HEK293 (cell line): ENCODE data around the gene TLR4.

Experiments used
- CTCF ChIA-PET: fragments of 350-600 bp; formaldehyde crosslinking; extraction: SDS; loops from one replicate; lab custom pipeline; 2021; ENCODE audit warnings: antibody characterized with exemption; lab: Yijun Ruan, JAX
- POLR2A ChIA-PET: fragments of 300-600 bp; formaldehyde crosslinking; extraction: SDS; loops from one replicate; lab custom pipeline; 2020; ENCODE audit warnings: antibody characterized with exemption, inconsistent platforms; lab: Yijun Ruan, JAX
- H3K27ac ChIP-seq: fragments of 200-500 bp; sonication (Bioruptor generic); 2 replicates; pipeline ENCODE4 v1.5.1; 2014; ENCODE audit warnings: low read depth, low read length, control low read depth, inconsistent platforms; ENCODE audit errors: extremely low read depth
- H3K36me3 ChIP-seq, 2 experiments: fragments of 200-500 bp in 1 of 2; sonication (Bioruptor generic) in 1 of 2; 1 replicate in 1 of 2; 2 replicates in 1 of 2; pipeline ENCODE4 v1.5.1; 2014 to 2017; ENCODE audit warnings: inconsistent platforms in 2 of 2, low read length in 2 of 2; ENCODE audit not compliant: control insufficient read depth in 2 of 2, insufficient read depth in 1 of 2
- H3K4me1 ChIP-seq: fragments of 200-500 bp; sonication (Bioruptor generic); 2 replicates; pipeline ENCODE4 v1.5.1; 2014; ENCODE audit warnings: mild to moderate bottlenecking, low read length, inconsistent platforms; ENCODE audit not compliant: control insufficient read depth, insufficient read depth
- H3K4me3 ChIP-seq: 2 replicates; pipeline ENCODE4 v1.5.1; 2011; ENCODE audit warnings: low read depth, mild to moderate bottlenecking, control low read depth, low read length, moderate library complexity
- H3K9me3 ChIP-seq: fragments of 200-500 bp; sonication (Bioruptor generic); 2 replicates; pipeline ENCODE4 v1.5.1; 2014; ENCODE audit warnings: low read depth, low read length, inconsistent platforms; ENCODE audit not compliant: control insufficient read depth, insufficient read depth
- CTCF ChIP-seq: fragments of 450-650 bp; formaldehyde crosslinking; IDR thresholded peaks from 2 replicates; pipeline ENCODE4 v1.5.1; 2016; ENCODE audit warnings: missing biosample characterization, missing genetic modification characterization
- EGR2 ChIP-seq: fragments of 450-650 bp; formaldehyde crosslinking; IDR thresholded peaks from 2 replicates; pipeline ENCODE4 v1.5.1; 2016; ENCODE audit warnings: low read depth, missing biosample characterization, missing genetic modification characterization
- IKZF3 ChIP-seq: fragments of 450-650 bp; IDR thresholded peaks from 2 replicates; pipeline ENCODE4 v1.5.0; 2018; ENCODE audit warnings: missing biosample characterization, mild to moderate bottlenecking, missing genetic modification characterization, moderate library complexity
- KLF1 ChIP-seq: fragments of 450-650 bp; formaldehyde crosslinking; IDR thresholded peaks from 2 replicates; pipeline ENCODE4 v1.5.1; 2016; ENCODE audit warnings: missing biosample characterization, missing genetic modification characterization
- KLF16 ChIP-seq: fragments of 450-650 bp; formaldehyde crosslinking; IDR thresholded peaks from 2 replicates; pipeline ENCODE4 v1.5.1; 2017; ENCODE audit warnings: missing biosample characterization, missing genetic modification characterization
- KLF9 ChIP-seq: fragments of 450-650 bp; formaldehyde crosslinking; IDR thresholded peaks from 2 replicates; pipeline ENCODE4 v1.5.1; 2016; ENCODE audit warnings: missing biosample characterization, missing genetic modification characterization, low read depth
- MZF1 ChIP-seq: fragments of 450-650 bp; formaldehyde crosslinking; IDR thresholded peaks from 2 replicates; pipeline ENCODE4 v1.5.1; 2017; ENCODE audit warnings: missing biosample characterization, missing genetic modification characterization, borderline replicate concordance
- REST ChIP-seq: fragments of 450-650 bp; formaldehyde crosslinking; IDR thresholded peaks from 2 replicates; pipeline ENCODE4 v1.5.1; 2016; ENCODE audit warnings: missing biosample characterization, missing genetic modification characterization
- SCRT2 ChIP-seq: fragments of 450-650 bp; formaldehyde crosslinking; IDR thresholded peaks from 2 replicates; pipeline ENCODE4 v1.5.1; 2016; ENCODE audit warnings: missing biosample characterization, missing genetic modification characterization
- YY1 ChIP-seq: fragments of 450-650 bp; formaldehyde crosslinking; IDR thresholded peaks from 2 replicates; pipeline ENCODE4 v1.5.1; 2018; ENCODE audit warnings: missing biosample characterization, missing genetic modification characterization
- ZNF10 ChIP-seq: fragments of 450-650 bp; formaldehyde crosslinking; IDR thresholded peaks from 2 replicates; pipeline ENCODE4 v1.5.1; 2017; ENCODE audit warnings: missing biosample characterization, missing genetic modification characterization
- ZNF146 ChIP-seq: fragments of 450-650 bp; formaldehyde crosslinking; IDR thresholded peaks from 2 replicates; pipeline ENCODE4 v1.5.1; 2016; ENCODE audit warnings: missing biosample characterization, missing genetic modification characterization
- ZNF174 ChIP-seq: fragments of 450-650 bp; formaldehyde crosslinking; IDR thresholded peaks from 2 replicates; pipeline ENCODE4 v1.5.0; 2017; ENCODE audit warnings: missing biosample characterization, mild to moderate bottlenecking, missing genetic modification characterization
- ZNF19 ChIP-seq: fragments of 450-650 bp; formaldehyde crosslinking; IDR thresholded peaks from 2 replicates; pipeline ENCODE4; 2016; ENCODE audit warnings: missing biosample characterization, missing genetic modification characterization, low read depth
- ZNF2 ChIP-seq: fragments of 450-650 bp; formaldehyde crosslinking; IDR thresholded peaks from 2 replicates; pipeline ENCODE4 v1.5.1; 2016; ENCODE audit warnings: missing biosample characterization, missing genetic modification characterization
- ZNF324 ChIP-seq: fragments of 450-650 bp; formaldehyde crosslinking; IDR thresholded peaks from 2 replicates; pipeline ENCODE4 v1.5.1; 2016; ENCODE audit warnings: missing biosample characterization, missing genetic modification characterization
- ZNF416 ChIP-seq: fragments of 450-650 bp; formaldehyde crosslinking; IDR thresholded peaks from 2 replicates; pipeline ENCODE4 v1.5.1; 2016; ENCODE audit warnings: missing biosample characterization, missing genetic modification characterization
- ZNF48 ChIP-seq: fragments of 450-650 bp; formaldehyde crosslinking; IDR thresholded peaks from 2 replicates; pipeline ENCODE4 v1.5.1; 2016; ENCODE audit warnings: missing biosample characterization, missing genetic modification characterization
- ZNF623 ChIP-seq: fragments of 450-650 bp; formaldehyde crosslinking; IDR thresholded peaks from 2 replicates; pipeline ENCODE4 v1.5.1; 2016; ENCODE audit warnings: missing biosample characterization, missing genetic modification characterization
- ZNF626 ChIP-seq: fragments of 450-650 bp; sonication (Bioruptor Pico); formaldehyde crosslinking; IDR thresholded peaks from 2 replicates; pipeline ENCODE4 v1.5.1; 2018; ENCODE audit warnings: missing biosample characterization, missing genetic modification characterization, inconsistent platforms
- ZNF654 ChIP-seq: fragments of 450-650 bp; formaldehyde crosslinking; IDR thresholded peaks from 2 replicates; pipeline ENCODE4 v1.5.1; 2016; ENCODE audit warnings: low read depth, missing biosample characterization, missing genetic modification characterization
- ZNF747 ChIP-seq: fragments of 450-650 bp; formaldehyde crosslinking; IDR thresholded peaks from 2 replicates; pipeline ENCODE4 v1.5.1; 2016; ENCODE audit warnings: missing biosample characterization, missing genetic modification characterization
- ZNF76 ChIP-seq: fragments of 450-650 bp; formaldehyde crosslinking; IDR thresholded peaks from 2 replicates; pipeline ENCODE4; 2016; ENCODE audit warnings: low read depth, missing biosample characterization, missing genetic modification characterization, borderline replicate concordance
- ZNF791 ChIP-seq: fragments of 450-650 bp; formaldehyde crosslinking; IDR thresholded peaks from 2 replicates; pipeline ENCODE4 v1.5.1; 2016; ENCODE audit warnings: missing biosample characterization, missing genetic modification characterization
- ZSCAN23 ChIP-seq: fragments of 450-650 bp; formaldehyde crosslinking; IDR thresholded peaks from 2 replicates; pipeline ENCODE4 v1.5.1; 2016; ENCODE audit warnings: missing biosample characterization, missing genetic modification characterization
- ZSCAN30 ChIP-seq: fragments of 450-650 bp; IDR thresholded peaks from 2 replicates; pipeline ENCODE4 v1.5.1; 2018; ENCODE audit warnings: missing biosample characterization, mild to moderate bottlenecking, missing genetic modification characterization, moderate library complexity

Gene TLR4

GRCh38 chr9:117678871-117679270, 25.3 kb upstream of the TLR4 start:
- no peaks in the 10 kb centered on the region for H3K9me3 ChIP-seq
- H3K27ac ChIP-seq = no peak overlapping the region
- ChIA-PET CTCF (no interaction called here), POLR2A (no interaction called here)
- H3K36me3 ChIP-seq = no peaks in the 10 kb centered on the region
- no peak for TF ChIP-seq ZNF416 (tag by site-specific recombination)
- TF ChIP-seq ZNF146 (tag by site-specific recombination) = no peak
- TF ChIP-seq KLF16 (tag by site-specific recombination) = no peak
- no peak for TF ChIP-seq ZSCAN30
- no peak for TF ChIP-seq ZNF2 (tag by site-specific recombination)
- no peak for TF ChIP-seq ZNF324
- TF ChIP-seq ZNF10 (tag by site-specific recombination) = no peak
- TF ChIP-seq ZNF76 (tag by site-specific recombination) = no peak
- TF ChIP-seq ZNF623 (tag by site-specific recombination) = no peak
- TF ChIP-seq ZNF747 (tag by site-specific recombination) = no peak
- no peak for TF ChIP-seq KLF9 (tag by site-specific recombination)
- no peak for TF ChIP-seq ZNF626 (tag by site-specific recombination)
- no peak for TF ChIP-seq ZNF654 (tag by site-specific recombination)
- TF ChIP-seq EGR2 (tag by site-specific recombination) = no peak
- no peak for TF ChIP-seq ZNF174
- TF ChIP-seq ZNF48 (tag by site-specific recombination) = no peak
- H3K4me1 ChIP-seq = no peaks in the 10 kb centered on the region
- H3K4me3 ChIP-seq = no peak overlapping the region

- TF ChIP-seq IKZF3 (tag by site-specific recombination) = no peak
- Histone ChIP-seq H3K9me3 (no peaks in the 10 kb centered on the region), H3K4me3 (no peak overlapping the region), H3K36me3 (no peaks in the 10 kb centered on the region), H3K4me1 (no peaks in the 10 kb centered on the region), H3K27ac (no peak overlapping the region)
- CTCF ChIA-PET = no interaction called here
- POLR2A ChIA-PET = no interaction called here
Measured at GRCh38 chr9:117679416-117679815, 24.8 kb upstream of the TLR4 start.

- H3K4me1 ChIP-seq = no peaks in the 10 kb centered on the region
- H3K4me3 ChIP-seq = no peak overlapping the region
- no peak for TF ChIP-seq KLF1
- no peak for TF ChIP-seq ZSCAN23
- POLR2A ChIA-PET = no interaction called here
- CTCF ChIA-PET = no interaction called here
- no peaks in the 10 kb centered on the region for H3K9me3 ChIP-seq
- no peak overlapping the region for H3K27ac ChIP-seq
- no peaks in the 10 kb centered on the region for H3K36me3 ChIP-seq
Measured at GRCh38 chr9:117681888-117682287, 22.3 kb upstream of the TLR4 start.

GRCh38 chr9:117682955-117683710, 21.1 kb upstream of the TLR4 start:
- Histone ChIP-seq H3K4me1 (no peaks in the 10 kb centered on the region), H3K27ac (no peak overlapping the region), H3K36me3 (no peaks in the 10 kb centered on the region), H3K9me3 (no peaks in the 10 kb centered on the region), H3K4me3 (no peak overlapping the region)
- POLR2A ChIA-PET = no interaction called here
- CTCF ChIA-PET = no interaction called here
- no peak for TF ChIP-seq YY1 (tag by site-specific recombination)
- TF ChIP-seq REST (tag by site-specific recombination) = no peak
- TF ChIP-seq SCRT2 (tag by site-specific recombination) = no peak
- no peak for TF ChIP-seq ZNF626 (tag by site-specific recombination)
- TF ChIP-seq CTCF (tag by site-specific recombination) = no peak
- no peak for TF ChIP-seq ZNF19 (tag by site-specific recombination)
- TF ChIP-seq ZNF791 = no peak
- no peak for TF ChIP-seq MZF1
